Activated CD8-positive, alpha-beta memory T cell treated with anti-CD3 and anti-CD28 coated beads for 24 hours (primary cell): ENCODE data around the gene EDN1.

Experiments
- DNase-seq: peaks from one replicate; pipeline ENCODE4 v3.0.0-alpha.2; 2020

The EDN1 gene

DNA sequence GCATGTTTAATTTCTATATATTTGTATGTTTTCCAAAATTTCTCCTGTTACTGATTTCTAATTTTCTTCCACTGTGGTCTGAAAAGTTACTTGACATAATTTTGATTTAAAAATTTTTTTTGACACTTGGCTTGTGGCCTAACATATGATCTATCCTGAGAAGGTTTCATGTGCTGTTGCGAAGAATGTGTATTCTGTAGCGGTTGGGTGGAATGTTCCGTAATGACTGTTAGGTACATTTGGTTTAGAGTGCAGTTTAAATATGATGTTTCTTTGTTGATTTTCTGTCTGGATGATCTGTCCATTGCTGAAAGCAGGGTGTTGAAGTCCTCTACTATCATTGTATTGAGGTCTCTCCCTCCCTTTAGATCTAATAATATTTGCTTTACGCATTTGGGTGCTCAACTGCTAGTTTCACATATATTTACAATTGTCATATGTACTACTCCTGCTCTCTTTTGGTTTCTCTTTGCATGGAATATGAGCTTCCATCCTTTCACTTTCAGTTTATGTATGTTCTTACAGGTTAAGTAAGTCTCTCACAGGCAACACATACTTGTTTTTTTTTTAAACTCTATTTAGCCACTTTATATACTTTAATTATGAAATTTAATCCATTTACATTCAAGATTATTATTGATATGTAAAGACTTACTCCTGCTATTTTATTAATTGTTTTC is 19.5 kb upstream of the EDN1 start:
- no peak for DNase-seq

DNA sequence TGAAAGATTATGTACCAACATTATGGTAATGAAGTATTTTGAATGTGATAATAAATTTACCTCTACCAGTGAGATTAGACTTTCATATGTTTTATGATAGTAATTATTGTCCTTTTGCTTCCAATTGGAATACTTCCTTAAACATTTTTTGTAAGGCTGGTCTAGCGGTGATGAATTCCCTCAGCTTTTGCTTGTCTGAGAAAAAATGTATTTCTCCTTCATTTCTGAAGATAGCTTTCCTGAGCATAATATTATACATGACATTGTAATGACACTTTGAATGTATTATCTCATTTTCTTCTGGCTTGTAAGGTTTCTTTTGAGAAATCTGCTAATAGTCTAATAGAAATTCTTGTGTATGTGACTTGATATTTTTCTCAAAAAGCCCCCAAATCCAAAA is 18.6 kb upstream of the EDN1 start:
- no peak for DNase-seq

DNA sequence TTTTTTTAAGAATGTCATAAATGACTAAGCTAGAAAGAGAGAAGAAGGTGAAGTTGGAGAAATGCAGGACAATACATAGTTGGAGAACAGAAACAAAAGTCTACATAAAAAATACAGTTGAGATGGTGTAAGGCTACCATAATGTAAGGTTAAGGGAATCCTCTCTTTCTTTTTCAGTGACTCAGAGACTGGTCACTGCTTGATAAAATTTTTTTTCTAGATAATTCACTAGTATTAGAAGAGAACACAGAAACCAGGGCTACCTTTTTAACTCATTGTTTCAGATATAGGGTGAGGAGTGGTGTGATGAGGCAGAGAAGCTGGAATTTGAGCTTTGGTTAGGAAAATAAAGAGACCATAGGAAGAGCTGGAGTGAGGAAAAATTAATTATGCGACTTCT is 18.2 kb upstream of the EDN1 start:
- no peak for DNase-seq

DNA sequence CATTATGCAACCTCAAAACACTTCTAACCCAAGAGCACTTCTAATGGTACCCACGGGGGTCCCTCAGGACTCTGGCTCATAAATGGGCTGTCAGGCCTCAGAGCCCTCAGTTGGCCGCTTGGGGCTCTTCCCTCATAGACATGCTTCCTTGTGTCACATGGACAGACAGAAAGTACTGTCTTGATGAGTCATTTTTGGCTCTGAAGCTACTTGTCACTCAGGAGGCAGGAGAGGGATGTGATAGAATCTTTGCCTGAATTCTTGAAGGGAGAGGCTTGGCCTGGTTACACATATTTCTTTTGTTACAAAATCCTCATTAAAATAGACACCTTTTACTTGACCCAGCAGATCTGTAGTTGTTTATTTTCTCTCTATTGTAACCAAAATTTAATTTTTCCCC is 15.1 kb upstream of the EDN1 start:
- no peak for DNase-seq

DNA sequence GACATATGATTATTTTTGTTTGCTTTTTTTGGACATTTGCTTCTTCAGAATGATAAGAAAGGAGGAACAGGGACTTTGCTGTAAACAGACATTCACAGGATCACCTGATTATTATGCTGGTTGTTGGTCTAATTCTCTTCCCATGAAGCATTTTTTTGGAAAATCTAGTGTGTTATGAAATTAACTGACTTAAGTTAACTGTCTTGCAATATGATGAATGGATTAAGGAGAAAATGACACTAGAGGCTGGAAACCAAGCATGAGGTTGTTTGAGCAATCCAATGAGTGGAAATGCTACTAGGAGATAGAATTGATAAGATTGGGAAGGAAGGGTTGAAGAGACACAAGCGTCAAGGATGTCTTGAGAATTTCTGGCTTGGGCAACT is 13.2 kb upstream of the EDN1 start:
- DNase-seq = no peak

DNA sequence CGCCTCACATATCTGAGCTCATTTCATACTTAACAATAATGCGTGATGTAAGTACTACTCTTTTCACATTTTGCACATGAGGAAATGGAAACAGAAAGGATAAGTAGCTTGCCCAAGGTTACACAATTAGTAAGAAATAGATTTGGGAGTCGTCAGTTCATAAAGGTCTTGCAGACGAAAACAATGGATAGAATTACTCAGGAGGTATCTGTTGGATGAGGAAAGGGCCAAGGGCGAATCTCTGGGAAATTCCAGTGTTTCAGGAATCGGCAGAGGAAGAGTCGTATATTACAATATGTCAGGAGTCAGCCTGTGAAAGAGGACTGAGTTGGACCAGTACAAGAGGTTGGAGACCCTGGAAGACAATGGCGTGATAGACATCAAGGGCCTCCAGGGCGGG is 12.8 kb upstream of the EDN1 start:
- DNase-seq = no peak

DNA sequence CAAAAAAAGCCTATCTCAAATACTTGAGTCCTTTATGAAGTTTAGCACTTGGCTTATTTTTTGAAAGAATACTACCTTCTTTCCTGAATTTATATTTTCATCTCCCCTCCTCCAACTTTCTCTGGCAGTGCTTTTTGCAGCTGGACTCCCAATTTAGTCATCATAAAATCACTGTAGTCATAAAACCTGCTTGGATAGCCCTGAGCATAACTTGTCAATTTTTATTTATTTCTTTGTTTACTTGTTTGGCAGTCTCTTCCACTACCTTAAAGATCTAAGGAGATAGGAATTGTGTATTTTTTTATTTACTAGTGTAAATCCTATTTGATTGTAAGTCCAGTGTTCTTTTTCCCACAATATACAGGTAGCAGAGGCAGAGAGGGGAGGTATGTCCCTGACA is 11.2 kb upstream of the EDN1 start:
- DNase-seq = no peak

DNA sequence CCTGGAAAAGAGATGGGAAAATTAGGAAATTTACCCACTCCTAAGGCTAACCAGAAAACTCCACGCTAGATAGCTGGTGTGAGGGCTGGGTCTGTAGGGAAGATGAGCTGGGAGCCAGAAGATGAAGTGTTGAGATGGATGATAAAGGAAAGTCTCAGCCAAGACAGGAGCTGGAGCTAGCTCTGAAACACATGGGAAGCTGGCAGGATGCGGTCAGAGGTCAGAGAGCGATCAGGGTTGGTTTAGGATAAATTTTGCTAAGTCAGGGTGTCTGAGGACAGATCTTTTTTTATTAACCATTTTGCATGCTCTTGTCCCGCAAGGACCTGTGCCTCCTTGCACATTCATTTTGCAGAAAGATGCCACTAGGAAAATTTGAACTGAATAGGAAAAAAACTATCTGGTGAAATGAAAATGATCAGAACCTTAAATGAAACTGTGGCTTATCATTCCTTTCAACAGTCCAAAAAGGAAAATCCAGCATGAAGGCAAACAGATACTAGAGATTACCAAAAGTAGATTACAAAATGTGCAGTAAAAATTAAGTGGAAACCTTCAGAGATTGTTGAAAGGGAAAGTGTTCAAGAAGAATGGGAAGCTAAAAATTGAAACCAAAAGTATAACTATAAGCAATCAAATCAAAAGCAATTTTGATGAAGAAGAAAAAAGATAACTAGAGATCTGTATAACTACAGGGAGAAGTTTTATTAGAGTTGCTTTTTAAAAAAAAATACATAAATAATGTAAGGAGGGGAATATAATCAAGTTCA is 10.7 kb upstream of the EDN1 start:
- no peak for DNase-seq

DNA sequence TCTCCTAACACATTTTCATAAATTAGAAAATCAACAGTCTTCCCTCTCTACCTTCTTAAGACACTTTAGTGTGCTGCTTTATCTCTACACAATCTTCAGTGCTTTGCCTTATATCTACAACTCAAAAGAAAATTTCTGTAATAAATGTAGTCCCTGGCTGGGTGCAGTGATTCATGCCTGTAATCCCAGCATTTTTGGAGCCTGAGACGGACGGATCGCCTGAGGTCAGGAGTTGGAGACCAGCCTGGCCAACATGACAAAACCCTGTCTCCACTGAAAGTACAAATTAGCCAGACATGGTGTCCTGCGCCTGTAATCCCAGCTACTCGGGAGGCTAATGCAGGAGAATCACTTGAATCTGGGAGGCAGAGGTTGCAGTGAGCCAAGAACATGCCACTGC is 9.7 kb upstream of the EDN1 start:
- DNase-seq = no peak

DNA sequence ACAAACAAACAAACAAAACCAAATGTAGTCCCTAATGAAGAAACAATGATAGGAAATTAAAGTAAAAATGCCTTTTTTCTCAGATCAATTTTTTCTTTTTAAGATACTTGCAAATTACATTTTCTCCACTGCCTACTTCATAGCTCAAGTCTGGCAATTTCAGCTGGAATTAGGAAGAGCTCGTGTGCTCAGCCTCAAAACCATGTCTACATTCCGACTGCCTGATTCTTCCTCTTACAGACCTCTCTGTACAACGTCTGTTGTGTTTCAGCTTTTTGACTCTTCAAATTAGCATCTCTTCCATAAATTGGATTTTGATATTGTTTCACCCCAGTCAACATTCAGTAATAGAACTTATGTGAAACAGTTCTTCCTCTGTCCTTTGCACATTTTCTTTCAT is 9.3 kb upstream of the EDN1 start:
- DNase-seq = no peak

DNA sequence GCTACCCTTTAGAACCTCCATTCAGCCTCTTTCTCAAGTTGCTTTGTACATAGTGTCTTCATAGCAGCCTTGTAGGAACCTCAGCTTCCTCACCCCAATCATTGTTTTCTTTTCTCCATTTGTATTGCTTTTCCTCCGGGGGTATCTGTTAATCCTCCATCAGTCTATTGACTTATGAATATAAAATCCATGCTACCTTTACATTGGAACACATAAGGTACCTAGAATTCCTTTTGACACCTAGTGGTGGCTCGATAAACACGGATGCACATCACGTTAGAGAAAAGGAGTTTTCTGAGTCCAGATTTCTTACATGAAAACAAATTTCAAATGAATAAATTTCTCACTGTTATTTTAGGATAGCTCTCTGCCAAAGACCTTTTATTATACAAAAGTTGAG is 6.3 kb upstream of the EDN1 start:
- no peak for DNase-seq

DNA sequence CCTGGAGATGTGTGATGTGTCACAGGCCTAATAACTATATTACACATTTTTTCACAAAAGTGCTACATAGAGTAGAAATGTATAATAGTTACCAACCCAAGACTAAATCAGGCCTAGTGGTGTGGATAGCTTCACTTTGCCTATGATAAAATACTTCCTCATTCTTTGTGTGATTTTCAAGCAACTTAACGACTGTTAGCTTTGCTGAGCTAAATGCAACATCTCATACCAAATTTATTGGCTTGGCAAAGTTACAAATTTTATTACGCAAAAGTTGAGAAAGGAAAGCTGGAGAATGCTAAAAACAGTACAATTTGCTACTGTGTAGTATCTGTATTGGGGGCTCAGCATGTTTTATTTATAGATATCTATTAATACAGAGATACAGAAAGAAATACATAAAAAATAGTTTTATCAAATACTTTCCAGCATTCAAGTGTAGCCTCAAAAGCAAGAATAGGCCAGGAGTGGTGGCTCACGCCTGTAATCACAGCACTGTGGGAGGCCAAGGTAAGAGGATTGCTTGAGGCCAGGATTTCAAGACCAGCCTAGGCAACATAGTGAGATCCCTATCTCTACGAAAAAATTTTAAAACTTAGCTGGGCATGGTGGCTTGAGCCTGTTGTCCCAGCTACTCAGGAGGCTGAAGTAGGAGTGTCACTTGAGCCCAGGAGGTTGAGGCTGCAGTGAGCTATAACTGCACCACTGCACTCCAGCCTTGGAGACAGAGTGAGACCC is 3.6 kb upstream of the EDN1 start:
- DNase-seq = no peak

DNA sequence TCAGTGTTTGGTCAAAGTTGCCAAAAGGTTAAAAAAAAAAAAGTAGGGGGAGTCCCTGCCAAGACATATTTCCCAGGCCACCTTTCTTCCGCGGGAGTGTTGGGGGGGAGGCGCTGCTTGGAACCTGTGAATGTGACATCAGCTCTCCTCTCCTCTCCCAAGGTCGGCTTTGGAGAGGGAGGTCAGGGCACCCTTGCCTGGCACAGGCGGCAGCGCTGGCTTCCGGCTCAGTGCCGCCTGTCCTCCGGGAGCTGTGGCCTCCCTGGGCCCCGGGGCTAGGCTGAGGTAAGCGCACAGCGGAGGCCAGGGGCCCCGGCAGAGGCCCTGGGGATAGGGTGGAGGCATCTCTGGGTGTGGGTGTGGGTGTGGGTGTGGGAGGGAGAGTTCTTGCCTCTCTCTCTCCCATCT is 1.9 kb upstream of the EDN1 start:
- no peak for DNase-seq

DNA sequence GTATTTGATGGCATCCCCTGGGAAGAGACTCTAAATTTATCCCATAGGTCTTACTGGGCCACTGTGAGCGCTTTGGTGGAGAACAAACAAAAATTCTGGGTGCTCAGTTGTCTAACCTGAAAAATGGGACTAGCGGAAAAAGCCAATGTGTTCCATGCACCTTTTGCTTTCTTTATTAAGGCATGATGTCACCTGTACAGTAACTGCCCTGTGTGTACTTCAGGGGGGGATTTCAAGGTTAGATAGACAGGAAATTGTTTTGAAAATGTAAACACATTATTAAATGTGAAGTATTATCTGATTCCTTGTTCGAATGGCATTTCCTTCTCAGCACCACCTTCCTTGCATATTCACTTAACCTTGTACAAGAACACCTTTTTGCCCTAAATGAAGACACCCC is 1.2 kb upstream of the EDN1 start:
- DNase-seq = no peak

DNA sequence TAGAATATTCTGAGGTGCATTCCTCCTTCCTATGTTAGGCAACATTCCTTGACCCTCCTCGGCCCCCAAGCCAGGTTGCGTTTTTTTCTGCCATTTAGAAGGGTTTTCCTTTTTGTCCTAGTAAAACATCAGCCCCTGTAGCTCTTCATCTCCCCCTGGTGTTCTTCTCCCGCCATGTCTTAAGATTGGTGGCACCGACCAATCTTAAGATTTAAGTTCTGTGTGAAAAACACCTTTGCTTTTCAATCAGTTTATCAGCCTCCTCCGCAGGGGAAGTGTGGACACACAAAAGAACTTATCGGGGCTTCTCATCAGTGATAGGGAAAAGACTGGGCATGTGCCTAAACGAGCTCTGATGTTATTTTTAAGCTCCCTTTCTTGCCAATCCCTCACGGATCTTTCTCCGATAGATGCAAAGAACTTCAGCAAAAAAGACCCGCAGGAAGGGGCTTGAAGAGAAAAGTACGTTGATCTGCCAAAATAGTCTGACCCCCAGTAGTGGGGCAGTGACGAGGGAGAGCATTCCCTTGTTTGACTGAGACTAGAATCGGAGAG is 719 bp upstream of the EDN1 start:
- peak; percentile 78 for DNase-seq

DNA sequence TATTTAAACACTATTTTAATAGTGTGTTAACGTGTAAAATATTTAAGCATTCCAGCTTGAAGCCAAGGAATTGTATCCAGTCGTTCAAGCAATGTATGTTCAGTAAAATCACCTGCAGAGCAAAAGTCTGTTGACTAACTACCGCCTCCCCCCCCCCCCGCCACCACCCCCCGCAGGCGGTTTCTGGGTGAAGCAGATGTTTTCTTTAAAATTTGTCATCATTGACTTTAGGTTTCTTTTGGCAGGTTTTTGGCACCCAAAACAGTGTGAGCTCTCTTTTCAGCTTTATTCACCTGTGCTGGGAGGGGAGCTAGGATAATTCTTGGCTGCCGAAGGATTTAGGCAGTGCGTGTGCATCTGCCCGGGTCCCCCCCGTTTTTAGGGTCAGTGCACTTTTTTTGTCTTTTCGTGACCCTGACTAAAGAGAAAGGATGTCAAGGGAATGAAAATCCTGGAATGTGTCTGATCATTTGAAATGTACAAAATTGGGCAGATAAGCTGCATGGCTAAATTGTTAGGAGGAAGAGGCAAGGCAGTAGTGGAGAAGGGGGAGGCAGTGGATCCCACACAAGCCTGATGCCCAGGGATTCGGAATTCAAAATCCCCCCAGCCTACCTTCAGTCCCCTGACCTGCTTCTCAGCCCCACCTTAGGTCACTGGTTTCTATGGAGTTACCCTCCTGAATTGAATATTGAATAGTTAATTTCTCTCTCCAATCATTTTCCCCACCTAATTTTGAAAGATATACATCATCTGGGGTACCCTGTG is 1.1 kb downstream of the EDN1 start:
- no peak for DNase-seq

DNA sequence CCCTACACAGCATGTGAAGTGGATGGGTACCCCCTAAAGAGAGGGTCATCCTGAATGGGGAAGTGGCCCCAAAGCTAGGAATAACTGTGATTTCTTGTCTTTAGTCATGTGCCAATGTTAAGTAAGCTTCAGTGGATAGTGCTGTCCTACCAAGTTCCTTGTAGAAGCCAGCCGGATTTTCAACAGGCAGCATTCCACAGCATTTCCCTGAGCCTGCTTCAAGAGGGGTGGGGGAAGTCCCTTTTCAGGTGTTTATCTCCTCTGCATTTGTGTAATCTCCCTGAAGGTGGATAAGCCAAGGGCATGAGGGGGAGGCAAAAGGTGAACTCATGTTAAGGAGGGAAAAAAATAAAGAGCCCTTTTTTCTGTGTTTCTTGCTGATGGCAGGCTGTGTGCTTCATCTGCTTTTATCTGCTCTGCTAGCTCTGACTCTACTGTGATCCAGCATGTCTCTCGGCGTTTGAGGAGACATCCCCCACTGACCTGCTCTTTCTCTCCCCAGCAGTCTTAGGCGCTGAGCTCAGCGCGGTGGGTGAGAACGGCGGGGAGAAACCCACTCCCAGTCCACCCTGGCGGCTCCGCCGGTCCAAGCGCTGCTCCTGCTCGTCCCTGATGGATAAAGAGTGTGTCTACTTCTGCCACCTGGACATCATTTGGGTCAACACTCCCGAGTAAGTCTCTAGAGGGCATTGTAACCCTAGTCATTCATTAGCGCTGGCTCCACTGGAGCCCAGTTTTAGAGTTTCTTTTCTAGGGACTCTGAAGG is 1.9 kb downstream of the EDN1 start:
- DNase-seq = no peak

DNA sequence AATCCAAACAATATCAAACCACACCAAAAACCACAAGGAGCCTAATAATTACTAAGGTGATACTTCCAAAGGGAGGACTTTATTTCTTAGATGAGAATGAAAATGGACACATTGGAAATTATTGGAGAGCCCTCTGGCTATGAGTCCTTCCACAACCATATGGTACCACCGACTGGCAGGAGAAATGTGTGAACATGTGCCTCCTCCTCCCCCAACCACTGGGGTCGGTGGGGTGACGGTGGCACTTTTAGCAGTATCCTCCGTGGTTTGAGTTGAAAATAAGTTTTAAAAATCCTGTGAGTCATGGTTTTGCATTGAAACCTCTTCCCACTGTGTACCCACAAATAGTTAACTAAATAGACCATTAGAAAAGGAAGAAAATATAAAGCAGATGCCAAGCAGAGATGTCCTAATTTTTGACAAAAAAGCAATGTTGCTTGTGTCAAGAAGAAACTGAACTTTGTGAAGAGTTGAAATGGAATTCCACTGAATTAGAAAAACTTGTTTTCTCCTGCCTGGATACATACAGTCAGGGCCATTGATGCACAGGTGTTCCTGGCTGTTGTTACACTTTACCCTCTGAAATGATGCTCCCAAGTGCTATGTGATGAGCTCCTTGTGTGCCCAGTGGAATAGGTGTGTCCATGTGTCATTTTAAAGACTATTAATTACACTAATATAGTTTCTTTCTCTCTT is 3.2 kb downstream of the EDN1 start:
- DNase-seq = no peak

DNA sequence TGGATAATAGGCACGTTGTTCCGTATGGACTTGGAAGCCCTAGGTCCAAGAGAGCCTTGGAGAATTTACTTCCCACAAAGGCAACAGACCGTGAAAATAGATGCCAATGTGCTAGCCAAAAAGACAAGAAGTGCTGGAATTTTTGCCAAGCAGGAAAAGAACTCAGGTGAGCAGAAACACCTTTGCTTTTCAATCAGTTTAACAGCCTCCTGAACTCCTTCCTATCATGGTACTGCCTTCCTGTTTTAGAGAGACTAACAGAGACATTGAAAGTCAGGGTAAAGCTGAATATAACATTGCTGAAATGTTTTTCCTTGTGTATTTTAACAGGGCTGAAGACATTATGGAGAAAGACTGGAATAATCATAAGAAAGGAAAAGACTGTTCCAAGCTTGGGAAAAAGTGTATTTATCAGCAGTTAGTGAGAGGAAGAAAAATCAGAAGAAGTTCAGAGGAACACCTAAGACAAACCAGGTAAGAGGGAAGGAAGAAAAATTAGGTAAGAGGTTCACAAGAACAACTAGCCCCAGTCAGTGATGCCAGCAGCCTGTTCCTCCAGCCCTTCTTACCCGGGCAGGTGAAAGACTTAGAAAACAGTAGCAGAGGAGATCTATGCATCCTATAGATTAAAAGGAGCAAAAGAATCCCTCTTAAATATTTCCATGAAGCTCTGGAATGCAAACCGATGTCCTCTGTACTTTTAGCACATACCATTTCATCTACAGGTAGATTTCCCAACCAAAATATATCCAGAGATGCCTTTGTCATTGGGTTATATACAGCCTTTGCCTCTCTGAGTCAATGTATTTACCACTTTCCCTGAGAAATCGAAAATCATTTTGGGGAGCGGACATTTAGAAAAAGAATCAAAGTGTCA is 4.0 kb downstream of the EDN1 start:
- no peak for DNase-seq

DNA sequence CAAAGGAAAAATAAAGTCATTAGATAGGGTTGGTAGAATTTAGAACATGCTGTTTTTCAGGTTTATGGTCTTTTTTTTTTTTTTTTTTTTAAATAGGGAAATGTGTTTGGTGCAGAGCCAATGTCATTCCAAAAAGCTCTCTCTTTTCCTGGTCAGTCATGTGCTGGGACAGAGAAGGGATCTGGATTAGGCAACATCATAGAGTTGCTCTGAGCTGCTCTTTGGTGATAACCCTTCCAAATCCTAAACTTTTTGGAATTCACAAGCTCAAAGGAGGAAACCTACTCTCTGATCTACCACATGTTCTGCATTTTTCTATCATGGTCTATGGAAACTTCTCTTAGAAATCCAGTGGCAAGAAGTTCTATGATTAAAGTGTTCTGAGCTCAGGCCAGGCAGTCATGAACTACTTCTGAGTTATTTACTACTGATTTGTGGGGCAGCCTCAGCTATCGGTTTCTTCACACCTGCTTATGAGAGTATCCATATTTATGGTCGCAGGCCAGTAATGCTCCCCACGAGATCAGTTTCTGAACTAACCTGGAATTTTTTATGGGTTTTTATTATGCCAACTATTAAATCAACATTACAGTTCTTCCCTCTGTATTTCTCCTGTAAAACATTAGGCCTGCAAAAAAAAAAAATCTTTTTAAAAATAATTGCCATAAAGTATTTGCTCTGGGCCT is 4.8 kb downstream of the EDN1 start:
- DNase-seq = no peak
